GM19193 (cell line): Measurements from ENCODE around the gene KRTAP8-1.

Source experiments
- POLR2A ChIP-seq: IDR thresholded peaks from 4 replicates; pipeline ENCODE4 v1.6.1; 2011; ENCODE audit not compliant: insufficient read depth, insufficient read length; ENCODE audit errors: extremely low read depth

The KRTAP8-1 gene

GRCh38 chr21:30813174-30813573 lies at the start of gene KRTAP8-1:
Gene KRTAP8-1 (minus strand): TSS chr21:30813274. CDS start chr21:30813220, 54 bp downstream.
- TF ChIP-seq POLR2A = no peak

- TF ChIP-seq POLR2A = no peak
Measured at GRCh38 chr21:30847627-30848500, 34.8 kb upstream of the KRTAP8-1 start.

GRCh38 chr21:30842990-30843389 lies 29.9 kb upstream of the KRTAP8-1 start:
- no peak for TF ChIP-seq POLR2A

DNA sequence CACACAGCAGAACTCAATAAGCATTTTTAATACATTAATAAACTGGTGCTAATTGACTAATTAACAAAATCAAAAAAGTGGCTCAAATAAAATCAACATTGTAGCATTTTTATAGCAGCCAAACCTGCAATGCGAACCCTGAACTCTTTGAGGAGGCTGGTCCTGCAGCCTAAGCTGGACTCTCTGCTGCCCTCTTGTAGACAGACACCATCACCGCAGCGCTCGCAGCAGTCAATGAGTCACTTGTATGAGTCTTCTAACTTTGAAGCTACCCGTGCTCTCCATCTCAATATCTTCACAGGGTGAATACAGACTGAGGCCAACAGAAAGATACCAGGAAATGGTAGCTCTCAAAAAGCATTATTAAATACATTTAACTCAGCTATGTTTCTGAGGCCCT lies 26.2 kb upstream of the KRTAP8-1 start:
- no peak for TF ChIP-seq POLR2A

- no peak for TF ChIP-seq POLR2A
Measured at GRCh38 chr21:30838536-30838935, 25.5 kb upstream of the KRTAP8-1 start.

- TF ChIP-seq POLR2A = no peak
Measured at GRCh38 chr21:30831194-30831765, 18.2 kb upstream of the KRTAP8-1 start.

DNA sequence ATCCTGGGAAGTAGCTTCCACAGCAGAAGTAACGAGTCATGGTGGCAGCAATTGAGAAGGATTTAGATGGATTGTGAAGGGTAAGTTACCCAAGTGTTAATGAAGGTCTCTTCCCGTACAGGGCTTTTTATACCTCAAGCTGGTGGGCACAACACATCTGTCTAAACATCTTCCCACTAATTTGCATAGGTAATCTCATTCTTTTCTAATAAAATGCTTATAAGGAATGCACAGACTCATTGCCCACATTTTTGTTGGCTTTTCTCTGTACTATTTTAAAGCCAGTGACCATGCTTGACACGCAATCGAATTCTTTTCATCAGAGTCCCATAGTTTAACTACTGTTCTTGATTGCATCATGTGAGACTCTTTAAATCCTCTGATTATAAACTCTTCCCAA lies 16.6 kb upstream of the KRTAP8-1 start, which contains the start of gene KRTAP7-1:
Gene KRTAP7-1 (minus strand): TSS at position 101 of the 400 bp plus-strand sequence. CDS start 61 bp downstream, at position 40.
- no peak for TF ChIP-seq POLR2A

DNA sequence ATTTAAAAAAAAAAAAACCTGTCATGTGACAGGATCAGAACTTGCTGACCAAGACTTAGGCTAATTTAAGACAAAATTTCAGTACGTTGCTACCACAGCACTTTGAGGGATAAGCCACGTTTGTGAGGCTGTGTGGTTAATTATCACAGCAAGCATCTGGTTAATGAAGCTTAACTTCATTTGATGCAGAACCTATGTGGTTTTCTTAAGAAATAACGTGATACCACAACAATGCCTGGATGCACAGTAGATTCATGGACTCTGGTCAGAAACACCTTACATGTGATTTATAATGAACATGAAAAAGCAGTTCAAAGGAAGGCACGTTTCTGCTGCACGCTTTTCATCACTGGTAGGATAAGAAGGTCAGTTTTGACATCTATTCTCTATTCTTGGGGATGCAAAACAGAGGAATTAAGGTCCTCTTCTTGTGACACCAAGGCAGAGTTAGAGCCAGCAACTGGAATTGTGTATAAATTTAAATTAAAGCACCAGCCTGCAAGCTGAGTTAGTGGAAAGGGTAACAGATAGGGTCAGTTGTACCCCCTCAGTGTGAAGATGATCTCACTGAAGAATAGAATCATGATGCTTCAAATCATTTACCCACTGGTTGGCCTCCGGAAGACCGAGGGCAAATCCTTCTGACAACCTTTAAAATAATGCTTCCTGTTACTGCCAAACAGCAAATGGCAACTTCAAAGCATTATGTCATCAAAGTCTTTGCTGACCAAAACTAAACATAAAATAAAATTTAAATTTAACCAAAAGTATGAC lies 6.0 kb upstream of the KRTAP8-1 start:
- TF ChIP-seq POLR2A = no peak

DNA sequence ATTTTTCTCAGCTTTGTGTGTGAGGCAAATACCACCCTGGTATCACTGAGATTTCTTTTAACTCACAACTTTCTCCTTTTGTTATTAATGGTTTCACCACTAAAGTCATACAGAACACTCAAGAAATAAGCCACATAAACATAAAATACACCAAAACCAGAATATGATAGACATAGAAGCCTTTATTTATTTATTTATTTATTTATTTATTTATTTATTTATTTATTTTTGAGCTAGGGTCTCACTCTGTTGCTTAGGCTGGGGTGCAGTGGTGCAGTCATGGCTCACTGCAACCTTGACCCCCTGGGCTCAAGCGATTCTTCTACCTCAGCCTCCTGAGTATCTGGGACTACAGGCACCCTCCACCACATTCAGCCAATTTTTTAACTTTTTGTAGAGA lies 12.5 kb downstream of the KRTAP8-1 start:
- TF ChIP-seq POLR2A = no peak

GRCh38 chr21:30793581-30794314 lies 19.3 kb downstream of the KRTAP8-1 start:
- TF ChIP-seq POLR2A = no peak

GRCh38 chr21:30779249-30779648 lies 33.8 kb downstream of the KRTAP8-1 start:
- TF ChIP-seq POLR2A = no peak

DNA sequence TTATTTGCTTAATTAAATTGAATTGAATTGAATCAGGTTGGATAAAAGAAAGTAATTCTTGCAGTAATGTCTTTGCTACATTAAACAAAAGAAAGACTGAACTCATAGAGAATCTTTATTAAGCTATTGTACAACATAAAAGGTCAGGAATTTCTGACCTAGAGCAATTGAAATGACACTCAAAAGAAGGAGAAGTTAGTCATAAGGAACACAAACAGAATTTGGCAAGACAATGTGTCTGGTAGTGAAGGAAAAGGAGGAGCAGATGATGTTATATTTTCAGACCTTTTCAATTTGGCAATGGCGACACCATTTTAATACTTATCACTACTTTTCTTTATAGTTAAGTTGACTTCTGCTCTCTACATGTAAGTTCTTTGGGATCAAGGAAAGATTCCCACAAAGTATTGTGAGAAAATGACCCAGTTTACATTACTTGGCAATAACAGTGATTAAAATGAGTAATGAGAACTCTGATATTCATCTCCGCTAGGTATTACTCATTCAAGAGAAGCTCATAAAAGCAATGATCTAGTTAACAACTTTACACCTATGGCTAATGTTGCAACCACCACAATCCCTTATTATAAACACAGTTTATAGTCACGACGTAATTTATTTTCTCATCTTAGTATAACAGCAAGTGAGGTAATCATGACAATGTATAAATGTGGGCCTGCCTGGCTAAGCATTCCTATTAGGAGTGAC lies 43.2 kb downstream of the KRTAP8-1 start:
- TF ChIP-seq POLR2A = no peak
